Fibroblast of lung (primary cell): ENCODE results near the gene DNHD1.

Source experiments
- EZH2 ChIP-seq: IDR thresholded peaks from 2 replicates; pipeline ENCODE4 v1.5.1; 2012; ENCODE audit warnings: low read length, control low read depth, mild to moderate bottlenecking; ENCODE audit errors: missing control alignments
- TF ChIP-seq, protein P1 (sequence below), 2 donors: IDR thresholded peaks in 1 of 2; conservative IDR thresholded peaks in 1 of 2; 1 replicate in 1 of 2; 2 replicates in 1 of 2; pipeline ENCODE4 v1.5.1; 2011 to 2012; ENCODE audit warnings: low read length in 2 of 2, control low read depth in 1 of 2, inconsistent platforms in 1 of 2, low read depth in 1 of 2, mild to moderate bottlenecking in 1 of 2

GRCh38 chr11:6548121-6548520, 51.0 kb downstream of the DNHD1 start:
- TF ChIP-seq, protein P1, sequence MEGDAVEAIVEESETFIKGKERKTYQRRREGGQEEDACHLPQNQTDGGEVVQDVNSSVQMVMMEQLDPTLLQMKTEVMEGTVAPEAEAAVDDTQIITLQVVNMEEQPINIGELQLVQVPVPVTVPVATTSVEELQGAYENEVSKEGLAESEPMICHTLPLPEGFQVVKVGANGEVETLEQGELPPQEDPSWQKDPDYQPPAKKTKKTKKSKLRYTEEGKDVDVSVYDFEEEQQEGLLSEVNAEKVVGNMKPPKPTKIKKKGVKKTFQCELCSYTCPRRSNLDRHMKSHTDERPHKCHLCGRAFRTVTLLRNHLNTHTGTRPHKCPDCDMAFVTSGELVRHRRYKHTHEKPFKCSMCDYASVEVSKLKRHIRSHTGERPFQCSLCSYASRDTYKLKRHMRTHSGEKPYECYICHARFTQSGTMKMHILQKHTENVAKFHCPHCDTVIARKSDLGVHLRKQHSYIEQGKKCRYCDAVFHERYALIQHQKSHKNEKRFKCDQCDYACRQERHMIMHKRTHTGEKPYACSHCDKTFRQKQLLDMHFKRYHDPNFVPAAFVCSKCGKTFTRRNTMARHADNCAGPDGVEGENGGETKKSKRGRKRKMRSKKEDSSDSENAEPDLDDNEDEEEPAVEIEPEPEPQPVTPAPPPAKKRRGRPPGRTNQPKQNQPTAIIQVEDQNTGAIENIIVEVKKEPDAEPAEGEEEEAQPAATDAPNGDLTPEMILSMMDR (conservative IDR thresholded peaks at IDR 0.05 in 1 of 2, IDR thresholded peaks at IDR 0.05 in 1 of 2; ENCODE audit: low read depth in 1 of 2, low read length in 2 of 2), result no peak
- TF ChIP-seq EZH2, result no peak
